SIG-M5 treated with dmso at 0.1 percent for 504 hours (cell line): ENCODE results near the gene ZDHHC11.
"Not testable (repeated sequence)": the region's sequence is repeated elsewhere in the genome, so short reads cannot be mapped to it uniquely, and the experiment has no call there.

Experiments
- DNase-seq: peaks from one replicate; lab custom pipeline; 2025; ENCODE audit not compliant: unreplicated experiment; lab: John Stamatoyannopoulos, UW

Gene ZDHHC11

DNA sequence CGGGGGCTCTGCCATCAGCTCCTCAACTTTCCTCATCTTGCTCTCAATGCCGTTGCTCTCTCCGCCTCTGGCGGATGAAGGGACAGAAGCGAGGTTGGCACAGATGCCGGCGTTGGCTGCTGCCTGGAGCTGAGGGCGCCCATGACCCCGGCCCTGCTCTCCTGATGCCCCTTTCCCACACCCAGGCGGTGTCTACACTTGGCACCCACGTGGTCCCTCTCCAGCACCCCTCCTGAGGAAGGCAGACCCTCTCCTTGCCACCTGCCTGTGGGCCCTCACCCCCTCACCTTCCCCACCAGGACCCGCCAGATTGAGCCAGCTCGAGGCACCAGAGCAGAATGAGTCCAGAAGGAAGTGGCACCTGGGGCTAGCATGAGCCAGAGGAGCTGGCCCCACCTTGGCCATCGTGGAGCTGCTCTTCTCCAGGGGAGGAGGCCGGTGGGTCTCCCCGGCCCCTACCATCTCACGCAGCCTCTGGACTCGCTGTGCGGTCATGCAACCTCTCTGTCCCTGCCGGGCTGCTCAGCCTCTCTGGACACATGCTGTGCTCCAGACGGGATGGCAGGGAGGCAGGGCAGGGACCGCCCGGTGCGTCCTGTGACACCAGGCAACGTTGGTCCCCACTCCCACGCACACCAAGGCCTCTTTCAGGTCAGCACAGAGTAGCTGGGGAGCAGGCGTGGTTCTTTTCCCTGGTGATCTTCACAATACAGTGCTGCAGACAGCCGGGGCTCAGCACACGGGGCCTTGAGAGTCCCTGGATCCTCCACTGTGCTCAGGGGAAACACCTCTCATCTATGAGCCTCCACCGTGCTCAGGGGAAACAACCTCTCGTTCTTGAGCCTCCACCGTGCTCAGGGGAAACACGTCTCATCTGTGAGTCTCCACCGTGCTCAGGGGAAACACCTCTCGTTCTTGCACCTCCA, 4.8 kb downstream of the ZDHHC11 start:
- not testable (repeated sequence) for DNase-seq

DNA sequence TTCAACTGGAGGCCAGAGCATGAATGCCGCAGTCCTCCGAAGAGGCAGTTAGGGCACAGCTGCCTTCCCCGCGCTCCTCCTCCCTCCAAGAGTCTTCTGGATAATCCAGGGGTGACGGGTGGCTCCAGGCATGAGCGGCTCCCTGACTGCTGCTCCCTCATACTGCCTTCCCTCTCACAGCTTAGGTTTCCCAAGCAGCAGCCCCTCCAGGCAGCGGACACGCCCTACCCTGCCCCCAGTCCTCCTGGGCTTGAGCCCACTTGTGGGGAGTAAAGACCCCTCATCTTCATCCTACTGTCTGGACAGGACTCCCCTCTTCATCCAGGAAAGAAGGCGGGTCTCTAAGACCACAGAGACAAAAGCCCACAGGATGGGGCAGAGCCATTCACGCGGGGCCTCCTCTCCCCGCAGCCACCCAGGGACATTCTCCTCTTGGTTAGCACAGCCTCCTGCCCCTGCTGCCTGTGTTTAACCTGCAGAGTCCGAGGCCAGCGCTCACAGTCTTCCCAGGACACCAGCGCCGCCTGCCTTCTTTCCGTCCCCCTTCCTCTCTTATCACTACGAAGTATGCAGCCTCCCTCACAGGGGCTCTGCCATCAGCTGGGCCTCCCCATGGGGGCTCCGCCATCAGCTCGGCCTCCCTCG, 5.6 kb downstream of the ZDHHC11 start:
- DNase-seq = not testable (repeated sequence)

DNA sequence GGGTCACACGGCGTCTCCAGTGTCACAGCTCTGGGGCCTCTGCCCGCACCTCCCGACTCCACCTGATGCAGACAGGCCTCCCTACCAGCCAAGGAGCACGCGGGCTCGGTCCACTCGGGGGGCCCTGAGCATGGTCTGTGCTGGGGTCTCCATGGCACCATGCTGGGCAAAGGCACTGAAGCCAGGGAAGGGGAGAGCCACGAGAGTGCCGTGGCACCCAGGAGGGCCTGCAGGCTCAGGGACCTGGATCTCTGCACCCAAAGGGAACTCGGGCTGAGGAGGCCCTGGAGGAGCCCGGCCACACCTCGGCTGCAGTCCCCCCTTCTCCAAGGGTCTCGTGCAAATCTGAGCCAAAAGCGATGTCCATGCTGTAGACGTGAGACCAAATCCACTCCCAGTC, 6.4 kb downstream of the ZDHHC11 start:
- not testable (repeated sequence) for DNase-seq

DNA sequence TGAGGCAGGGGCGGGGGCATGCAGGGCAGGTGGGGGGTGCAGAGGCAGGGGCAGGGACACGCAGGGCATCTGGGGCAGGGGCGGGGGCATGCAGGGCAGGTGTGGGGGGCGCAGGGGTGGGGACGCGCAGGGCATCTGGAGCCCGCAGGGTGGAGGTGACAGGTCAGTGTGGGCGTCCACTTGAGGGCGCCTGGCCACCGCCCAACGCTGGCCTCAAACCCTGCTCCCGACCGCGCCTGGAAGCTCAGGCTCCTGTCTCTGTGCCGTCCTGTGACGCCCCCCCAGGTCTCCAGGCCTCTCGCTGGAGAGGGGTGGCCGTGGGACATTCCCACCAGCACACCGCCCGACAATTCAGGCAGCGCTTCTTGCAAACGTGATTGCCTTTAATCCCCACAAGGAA, 6.9 kb downstream of the ZDHHC11 start:
- not testable (repeated sequence) for DNase-seq

DNA sequence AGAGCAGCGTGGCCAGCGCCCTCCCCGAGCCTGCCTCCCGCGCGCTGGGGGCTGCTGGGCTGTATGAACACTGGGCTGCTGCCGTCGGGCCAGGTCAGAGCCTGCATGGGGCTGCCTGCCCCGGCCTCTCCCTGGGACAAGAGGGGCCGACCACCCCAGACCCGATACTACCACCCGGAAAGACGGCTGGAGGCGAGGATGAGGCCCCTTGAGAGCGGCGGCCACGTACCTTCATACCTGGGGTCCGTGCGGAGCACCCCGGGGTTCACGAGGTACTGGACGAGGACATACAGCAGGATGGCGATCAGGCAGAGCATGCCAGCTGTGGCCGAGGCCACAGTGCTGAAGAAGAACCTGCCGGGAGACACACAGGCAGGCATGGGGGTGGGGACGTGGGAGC, 7.4 kb downstream of the ZDHHC11 start:
- not testable (repeated sequence) for DNase-seq

DNA sequence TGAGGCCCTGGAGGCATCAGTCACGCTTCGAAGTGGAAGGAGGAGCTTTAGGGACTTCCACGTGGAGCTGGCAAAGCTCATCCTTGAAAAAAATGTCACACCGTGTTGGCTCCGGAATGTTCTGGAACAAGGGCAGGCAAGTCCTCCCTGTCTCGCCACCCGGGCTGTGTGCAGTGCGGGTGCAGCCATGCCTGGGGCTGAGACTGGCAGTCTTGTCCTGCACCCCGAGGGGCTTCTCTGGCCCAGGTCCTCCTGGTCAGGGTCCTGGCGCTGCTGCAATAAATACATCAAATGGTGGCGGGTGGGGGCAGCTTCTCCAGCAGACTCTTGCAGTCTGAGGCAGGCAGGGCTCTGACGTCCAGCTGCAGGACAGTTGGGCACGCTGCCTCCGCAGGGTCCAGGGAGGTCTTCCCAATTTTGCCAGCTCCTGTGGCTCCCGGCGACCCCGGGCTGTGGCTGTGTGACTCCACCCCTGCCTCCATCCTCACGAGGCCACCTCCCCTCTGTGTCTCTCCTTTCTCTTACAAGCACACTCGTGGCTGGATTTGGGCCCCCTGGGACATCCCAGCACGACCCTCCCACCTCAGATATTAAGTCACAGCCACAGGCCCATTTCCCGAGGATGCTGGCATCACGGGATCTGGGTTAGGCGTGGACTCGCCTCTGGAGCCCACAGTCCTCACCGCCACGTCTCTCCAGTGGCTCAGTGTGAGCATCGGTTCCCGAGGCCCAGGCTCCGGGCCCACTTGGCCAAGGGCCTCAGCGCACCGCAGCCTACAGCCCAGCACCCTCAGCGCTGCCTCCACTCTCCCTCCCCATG, 8.2 kb downstream of the ZDHHC11 start:
- DNase-seq = not testable (repeated sequence)

DNA sequence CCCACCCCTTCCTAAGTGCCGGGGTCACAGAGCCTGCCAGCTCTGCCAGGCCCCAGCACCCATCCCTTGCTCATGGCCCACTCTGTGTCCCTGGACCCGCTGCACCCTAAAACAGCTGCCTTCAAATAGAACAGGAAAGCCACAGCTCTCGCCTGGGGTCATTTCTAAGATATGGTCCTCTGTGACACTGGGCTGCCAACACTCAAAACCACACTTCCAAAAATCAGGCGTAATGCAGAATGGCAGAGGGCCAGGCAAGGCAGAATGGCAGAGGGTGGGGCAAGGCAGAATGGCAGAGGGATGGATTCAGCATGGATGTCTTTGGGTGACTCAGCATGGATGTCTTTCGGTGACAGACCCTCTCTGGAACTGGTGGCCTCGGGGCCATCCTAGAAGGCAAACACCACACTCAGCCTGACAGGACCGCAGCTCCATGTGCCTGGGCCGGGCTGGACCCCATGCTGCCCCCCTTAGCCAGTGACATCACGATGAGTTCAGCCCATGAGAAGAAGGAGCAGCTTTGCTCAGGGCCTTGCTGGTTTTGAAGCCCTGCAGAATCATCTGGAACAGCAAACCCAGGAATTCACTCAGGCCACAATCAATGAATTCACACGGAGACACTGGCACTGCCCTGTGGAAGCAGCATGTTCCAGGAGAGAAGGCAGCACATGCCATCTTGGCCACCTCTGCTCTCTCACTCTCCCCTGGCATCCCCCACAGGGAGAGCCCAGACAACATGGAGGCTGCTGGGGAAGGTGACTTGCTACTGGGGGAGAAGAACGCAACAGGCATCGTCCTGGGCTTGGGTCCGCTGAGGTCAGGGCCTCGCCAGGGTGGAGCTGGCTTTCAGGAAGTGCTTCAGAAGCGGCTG, 9.0 kb downstream of the ZDHHC11 start:
- not testable (repeated sequence) for DNase-seq

DNA sequence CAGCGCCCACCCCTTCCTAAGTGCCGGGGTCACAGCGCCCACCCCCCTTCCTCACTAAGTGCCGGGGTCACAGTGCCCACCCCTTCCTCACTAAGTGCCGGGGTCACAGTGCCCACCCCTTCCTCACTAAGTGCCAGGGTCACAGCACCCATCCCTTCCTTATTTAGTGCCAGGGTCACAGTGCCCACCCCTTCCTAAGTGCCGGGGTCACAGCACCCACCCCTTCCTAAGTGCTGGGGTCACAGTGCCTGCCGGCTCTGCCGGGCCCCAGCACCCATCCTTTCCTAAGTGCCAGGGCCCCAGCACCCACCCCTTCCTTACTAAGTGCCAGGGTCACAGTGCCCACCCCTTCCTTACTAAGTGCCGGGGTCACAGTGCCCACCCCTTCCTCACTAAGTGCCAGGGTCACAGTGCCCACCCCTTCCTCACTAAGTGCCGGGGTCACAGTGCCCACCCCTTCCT, 9.8 kb downstream of the ZDHHC11 start:
- DNase-seq = not testable (repeated sequence)

DNA sequence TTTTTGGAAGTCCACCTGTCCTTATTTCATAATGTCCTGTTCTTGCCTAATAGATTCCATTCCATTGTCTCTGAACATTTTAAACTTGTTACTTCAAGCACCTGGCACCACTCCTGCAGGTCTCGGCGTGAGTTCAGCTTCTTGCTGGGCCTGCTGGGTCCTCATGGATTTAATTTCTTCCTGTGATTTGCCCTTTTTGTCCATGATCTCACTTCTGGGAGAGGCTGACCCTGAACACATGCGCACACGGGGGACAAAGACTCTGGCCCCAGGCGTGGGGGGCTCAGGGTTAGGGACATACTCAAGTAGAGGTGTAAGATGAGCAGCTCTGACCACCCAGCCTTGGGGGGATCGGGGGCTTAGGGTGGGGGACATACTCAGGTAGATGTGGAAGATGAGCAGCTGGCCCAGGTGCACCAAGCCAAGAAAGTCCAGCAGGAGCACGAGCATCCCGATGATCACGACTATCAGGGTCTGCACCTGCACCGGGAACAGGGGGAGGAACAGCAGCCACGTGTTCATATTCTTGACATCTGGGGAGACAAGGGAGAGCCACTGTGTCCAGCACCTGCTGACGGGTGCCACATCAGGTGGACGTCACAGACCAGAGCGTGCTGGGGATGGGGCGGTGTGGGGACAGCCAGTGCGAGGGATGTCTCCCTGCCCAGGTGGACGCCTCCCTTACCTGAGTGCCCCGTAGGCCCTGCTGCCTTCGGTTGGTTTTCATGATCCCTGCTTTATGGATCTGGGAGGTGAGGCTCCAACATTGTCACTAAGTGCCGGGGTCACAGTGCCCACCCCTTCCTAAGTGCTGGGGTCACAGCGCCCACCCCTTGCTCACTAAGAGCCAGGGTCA, 10.4 kb downstream of the ZDHHC11 start:
- not testable (repeated sequence) for DNase-seq

DNA sequence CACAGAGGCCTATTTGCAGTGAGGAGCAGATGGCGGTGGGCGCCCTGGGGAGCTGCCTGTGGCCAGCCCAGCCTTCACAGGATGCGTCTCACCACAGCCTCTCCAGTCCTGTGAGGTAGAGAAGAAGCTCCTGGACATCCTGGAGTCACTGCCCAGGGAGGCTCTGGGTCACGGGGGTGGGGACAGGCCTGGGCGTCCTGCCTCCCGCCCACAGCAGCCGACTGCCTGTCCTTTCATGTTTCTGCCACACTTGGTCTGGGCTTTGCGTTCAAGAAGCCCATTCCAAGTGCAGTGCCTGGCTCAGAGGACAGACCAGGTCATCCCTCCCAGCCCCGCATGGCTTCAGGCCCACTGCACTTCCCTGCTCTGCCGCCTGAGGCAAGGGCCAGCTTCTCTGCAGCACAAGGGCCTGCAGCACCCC, 12.3 kb downstream of the ZDHHC11 start:
- DNase-seq = not testable (repeated sequence)

DNA sequence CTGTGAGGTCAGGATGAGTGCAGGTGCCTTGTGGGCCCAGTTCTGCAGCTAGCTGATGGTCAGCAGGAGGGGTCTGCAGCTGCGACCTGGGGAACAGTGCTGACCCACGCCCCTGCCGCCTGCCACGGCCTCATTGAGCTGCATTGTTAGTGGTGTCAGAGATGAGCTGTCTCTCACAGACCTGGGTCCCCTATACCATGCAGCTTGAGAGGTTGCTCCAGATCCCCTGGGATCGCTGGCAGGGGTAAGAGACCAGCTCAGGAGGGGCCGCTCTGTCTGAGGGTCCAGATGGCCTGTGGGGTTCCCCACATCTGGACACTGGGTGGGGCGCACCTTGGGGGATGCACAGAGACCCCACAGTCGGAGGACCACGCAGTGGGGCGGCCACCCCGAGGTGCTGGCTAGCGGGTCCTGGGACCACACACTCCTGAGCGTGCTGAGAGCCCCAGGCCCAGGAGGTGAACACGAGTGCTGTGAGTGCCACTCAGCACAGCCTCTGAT, 13.1 kb downstream of the ZDHHC11 start:
- DNase-seq = not testable (repeated sequence)

DNA sequence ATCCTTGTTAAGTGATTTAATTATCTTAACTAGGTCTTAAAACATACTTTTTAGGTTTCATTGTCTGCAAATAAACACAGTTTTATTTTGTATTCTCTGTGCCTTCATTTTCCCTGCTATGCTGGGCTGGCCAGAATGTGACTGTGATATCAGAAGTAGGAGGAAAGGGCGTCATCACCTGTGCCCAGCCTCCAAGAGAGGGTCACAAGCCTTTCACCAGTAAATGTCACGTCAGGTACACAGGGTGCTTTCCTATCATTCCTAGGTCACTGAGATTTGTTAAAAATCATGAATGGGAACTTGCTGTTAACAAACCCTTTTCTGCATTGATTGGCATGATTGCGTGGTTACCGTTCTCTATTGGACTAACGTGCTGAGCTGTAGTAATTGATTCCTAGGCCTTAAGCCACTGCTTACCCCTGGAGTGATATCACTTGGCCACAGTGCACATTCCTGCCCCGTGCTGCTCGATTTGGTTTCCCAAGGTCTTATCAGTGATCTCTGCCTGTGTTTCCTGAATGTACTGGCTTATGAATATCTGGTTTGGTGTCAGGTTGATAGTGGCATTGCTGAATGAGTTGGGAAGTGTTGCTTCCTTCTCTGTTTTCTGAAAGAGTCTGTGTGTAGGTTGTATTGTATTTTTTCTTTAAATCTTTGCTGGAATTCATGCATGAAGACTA, 14.7 kb downstream of the ZDHHC11 start:
- DNase-seq = not testable (repeated sequence)

DNA sequence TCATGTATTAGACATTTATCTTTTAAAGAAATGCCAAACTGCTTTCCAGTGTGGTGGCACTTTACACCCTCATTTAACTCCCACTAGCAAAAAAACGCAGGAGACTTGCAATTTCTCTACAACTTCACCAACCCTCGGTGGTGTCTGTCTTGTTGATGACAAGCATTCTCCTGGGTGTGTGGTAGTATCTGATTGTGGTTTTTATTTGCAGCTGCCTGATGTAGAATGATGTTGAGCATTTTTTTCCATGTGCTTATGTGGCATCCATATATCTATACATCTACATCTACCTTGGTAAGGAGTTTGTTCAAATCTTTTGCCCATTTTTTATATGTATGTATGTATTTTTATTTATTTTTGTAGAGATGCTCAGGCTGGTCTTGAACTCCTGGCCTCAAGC, 16.8 kb downstream of the ZDHHC11 start:
- not testable (repeated sequence) for DNase-seq

DNA sequence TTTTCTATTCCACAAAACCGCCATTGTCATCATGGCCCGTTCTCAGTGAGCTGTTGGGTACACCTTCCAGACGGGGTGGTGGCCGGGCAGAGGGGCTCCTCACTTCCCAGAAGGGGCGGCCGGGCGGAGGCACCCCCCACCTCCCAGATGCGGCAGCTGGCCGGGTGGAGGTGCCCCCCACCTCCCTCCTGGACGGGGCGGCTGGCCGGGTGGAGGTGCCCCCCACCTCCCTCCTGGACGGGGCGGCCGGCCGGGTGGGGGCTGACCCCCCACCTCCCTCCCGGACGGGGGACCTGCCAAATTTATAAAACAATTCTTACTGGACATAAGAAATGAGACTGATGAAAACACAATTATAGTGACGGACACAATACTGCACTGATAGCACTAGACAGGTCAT, 22.6 kb downstream of the ZDHHC11 start:
- not testable (repeated sequence) for DNase-seq

DNA sequence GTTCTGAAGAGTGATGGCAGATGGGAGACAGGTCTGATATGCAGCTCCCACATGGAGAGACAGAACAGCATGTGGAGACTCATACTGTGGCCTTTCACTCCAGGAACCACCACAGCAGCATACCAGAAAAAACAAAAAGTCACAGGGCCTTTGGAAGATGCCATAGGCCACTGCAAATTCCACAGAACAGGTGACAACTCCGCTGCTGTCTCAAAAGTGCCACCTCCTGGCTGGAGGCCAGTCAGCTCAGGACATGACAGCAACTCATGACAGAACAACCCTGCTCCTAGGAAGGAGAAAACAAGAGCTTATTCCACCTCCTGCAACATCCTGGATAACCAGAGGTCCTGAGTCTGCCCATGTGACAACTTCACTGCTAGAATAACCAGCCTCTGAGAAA, 25.2 kb downstream of the ZDHHC11 start:
- peak; percentile 30 for DNase-seq

DNA sequence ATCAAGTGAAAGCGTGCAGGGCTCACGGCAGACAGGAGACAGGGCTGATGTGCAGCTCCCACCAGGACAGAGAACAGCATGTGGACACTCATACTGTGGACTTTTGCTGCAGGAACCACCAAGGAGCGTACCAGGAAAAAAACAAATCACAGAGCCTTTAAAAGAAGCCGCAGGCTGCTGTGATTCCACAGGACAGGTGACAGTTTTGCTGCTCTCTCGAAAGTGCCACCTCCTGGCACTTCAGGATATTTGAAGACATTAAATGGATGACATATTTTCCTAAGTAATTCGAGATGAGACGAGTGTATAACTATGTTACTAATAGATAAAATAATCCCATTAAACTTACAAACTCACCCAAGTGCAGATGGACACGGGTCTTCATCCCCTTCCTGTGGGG, 29.3 kb downstream of the ZDHHC11 start:
- DNase-seq = no peak

DNA sequence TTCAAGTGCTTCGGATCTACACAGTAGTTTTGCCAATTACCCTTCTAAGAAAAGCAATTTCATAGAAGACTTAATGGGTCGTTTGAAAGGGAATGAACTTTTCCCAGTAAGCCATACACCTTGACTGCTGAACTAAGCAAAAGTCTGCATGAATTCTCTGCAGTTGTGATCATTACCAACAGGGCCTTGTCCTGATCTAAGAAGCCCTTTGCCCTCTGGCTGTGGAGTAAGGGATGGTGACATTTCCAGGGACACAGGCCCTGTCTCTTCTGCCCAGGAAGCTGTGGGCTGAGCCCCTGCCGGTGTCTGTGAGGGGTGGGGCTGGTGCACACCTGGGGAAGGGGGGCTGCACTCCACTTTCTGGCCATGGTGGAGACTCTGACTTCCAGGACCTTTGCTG, 30.5 kb downstream of the ZDHHC11 start:
- DNase-seq = no peak

DNA sequence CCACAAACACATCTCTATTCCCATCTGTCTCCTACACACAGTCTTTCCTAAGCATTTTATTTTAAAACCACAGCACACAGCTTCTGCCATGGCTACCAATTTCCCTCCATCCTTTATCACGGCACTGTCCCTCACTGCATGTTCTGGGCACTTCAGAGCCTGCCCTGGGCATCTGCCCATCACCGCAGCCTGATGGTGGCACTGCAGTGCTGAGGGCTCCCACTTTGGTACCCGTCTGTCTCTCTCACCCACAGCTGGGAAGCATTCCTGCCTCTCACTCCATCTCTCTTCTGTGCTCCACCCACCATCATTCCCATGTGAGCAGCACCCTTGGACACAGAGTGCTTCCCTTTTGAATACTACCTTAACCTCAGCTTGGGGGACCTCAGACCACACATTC, 31.7 kb downstream of the ZDHHC11 start:
- no peak for DNase-seq

DNA sequence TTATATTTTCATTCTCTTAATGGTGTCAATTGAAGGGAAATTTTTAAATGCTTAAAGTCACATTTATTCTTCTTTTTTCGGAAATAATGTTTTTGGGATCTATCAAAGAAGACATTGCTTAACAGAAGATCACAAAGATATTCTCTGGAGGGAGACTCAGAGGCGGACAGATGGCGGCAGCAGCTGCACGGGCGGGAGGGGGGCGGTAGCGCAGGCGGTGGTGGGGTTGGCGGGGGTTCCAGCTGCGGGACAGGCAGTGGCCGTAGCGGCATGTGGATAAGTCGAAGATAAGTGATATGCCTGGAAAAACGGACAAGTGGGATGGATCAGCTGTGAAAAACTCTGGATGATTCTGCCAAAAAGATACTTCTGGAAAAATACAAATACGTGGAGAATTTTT, 34.6 kb downstream of the ZDHHC11 start:
- DNase-seq = no peak
